ENCODE data around the gene LRRC15. TPM values are rescaled to one million over a fixed set of nuclear protein-coding genes. Genes with fewer than 3 reads are reported as not detected.

The LRRC15 gene
- 0.03 TPM for polyA plus RNA-seq
- long read RNA-seq, donor 1 = 0 reads
- long read RNA-seq, donor 2 = 0 reads
- long read RNA-seq, donor 3 = 0 reads
- long read RNA-seq, donor 4 = 0 reads
- long read RNA-seq, donor 5 = 0 reads
- long read RNA-seq, donor 6 = 0 reads
- long read RNA-seq, donor 7 = 0 reads
- long read RNA-seq, donor 8 = 0 reads
- long read RNA-seq, donor 9 = 0 reads
- long read RNA-seq, donor 10 = 0 reads
- long read RNA-seq, donor 11 = 0 reads

- no peaks in the 10 kb centered on the region for H3K36me3 ChIP-seq (ENCODE audit: control insufficient read depth, insufficient read depth, low read length)
- H3K9me3 ChIP-seq (ENCODE audit: control insufficient read depth, low read depth, low read length) = no peaks in the 10 kb centered on the region
- H3K4me3 ChIP-seq (ENCODE audit: low read length) = no peak within 1 kb of the TSS
- H3K4me1 ChIP-seq (ENCODE audit: control insufficient read depth, insufficient read depth, low read length) = peaks cover 3% of the 10 kb centered on the region
- WGBS (ENCODE audit: insufficient coverage, low lambda C conversion rate) = 10% methylated on average over 1 of the region's 21 CpGs
- H3K27me3 ChIP-seq (ENCODE audit: control insufficient read depth, insufficient read depth, low read length) = peaks cover 34% of the 10 kb centered on the region
- no peak for DNase-seq
- H3K27ac ChIP-seq (ENCODE audit: low read length) = no peak within 1 kb of the TSS
These were observed at the start of gene LRRC15 for GRCh38 chr3:194369522-194370279. Gene LRRC15, minus strand, starts transcription at chr3:194369743. Its CDS starts 8,700 bp downstream, at chr3:194361043.

- DNase-seq = no peak
- H3K36me3 ChIP-seq (ENCODE audit: control insufficient read depth, insufficient read depth, low read length) = peaks cover 15% of the 10 kb centered on the region
- H3K4me3 ChIP-seq (ENCODE audit: low read length) = no peak overlapping the region
- no peaks in the 10 kb centered on the region for H3K27me3 ChIP-seq (ENCODE audit: control insufficient read depth, insufficient read depth, low read length)
- H3K4me1 ChIP-seq (ENCODE audit: control insufficient read depth, insufficient read depth, low read length) = no peaks in the 10 kb centered on the region
- no peaks in the 10 kb centered on the region for H3K9me3 ChIP-seq (ENCODE audit: control insufficient read depth, low read depth, low read length)
- WGBS (ENCODE audit: insufficient coverage, low lambda C conversion rate) = no CpG with 5 or more reads among the region's 2 CpGs
- H3K27ac ChIP-seq (ENCODE audit: low read length) = no peak overlapping the region
These were observed 49.1 kb upstream of the LRRC15 start for GRCh38 chr3:194418671-194419070.

- Histone ChIP-seq H3K4me1 (ENCODE audit: control insufficient read depth, insufficient read depth, low read length) (no peaks in the 10 kb centered on the region), H3K36me3 (ENCODE audit: control insufficient read depth, insufficient read depth, low read length) (peaks cover 15% of the 10 kb centered on the region), H3K4me3 (ENCODE audit: low read length) (no peak overlapping the region), H3K27ac (ENCODE audit: low read length) (no peak overlapping the region), H3K27me3 (ENCODE audit: control insufficient read depth, insufficient read depth, low read length) (no peaks in the 10 kb centered on the region), H3K9me3 (ENCODE audit: control insufficient read depth, low read depth, low read length) (no peaks in the 10 kb centered on the region)
- 80% methylated on average over 1 of the region's 7 CpGs for WGBS (ENCODE audit: insufficient coverage, low lambda C conversion rate)
- peak in 1 of 2 donors; percentile 23 for DNase-seq
These were observed 37.9 kb upstream of the LRRC15 start for GRCh38 chr3:194407423-194407822.

- Histone ChIP-seq H3K9me3 (ENCODE audit: control insufficient read depth, low read depth, low read length) (no peaks in the 10 kb centered on the region), H3K4me1 (ENCODE audit: control insufficient read depth, insufficient read depth, low read length) (no peaks in the 10 kb centered on the region), H3K27me3 (ENCODE audit: control insufficient read depth, insufficient read depth, low read length) (no peaks in the 10 kb centered on the region), H3K27ac (ENCODE audit: low read length) (no peak overlapping the region), H3K4me3 (ENCODE audit: low read length) (no peak overlapping the region), H3K36me3 (ENCODE audit: control insufficient read depth, insufficient read depth, low read length) (peaks cover 9% of the 10 kb centered on the region)
- no peak for DNase-seq
- no CpG with 5 or more reads among the region's 2 CpGs for WGBS (ENCODE audit: insufficient coverage, low lambda C conversion rate)
These were observed 36.2 kb upstream of the LRRC15 start for GRCh38 chr3:194405766-194406165.

GRCh38 chr3:194404365-194405140, 35.0 kb upstream of the LRRC15 start:
- no peaks in the 10 kb centered on the region for H3K9me3 ChIP-seq (ENCODE audit: control insufficient read depth, low read depth, low read length)
- peaks cover 7% of the 10 kb centered on the region for H3K36me3 ChIP-seq (ENCODE audit: control insufficient read depth, insufficient read depth, low read length)
- peak in 1 of 2 donors; percentile 44 for DNase-seq
- H3K27me3 ChIP-seq (ENCODE audit: control insufficient read depth, insufficient read depth, low read length) = no peaks in the 10 kb centered on the region
- 51% methylated on average over 5 of the region's 10 CpGs for WGBS (ENCODE audit: insufficient coverage, low lambda C conversion rate)
- no peak overlapping the region for H3K27ac ChIP-seq (ENCODE audit: low read length)
- H3K4me1 ChIP-seq (ENCODE audit: control insufficient read depth, insufficient read depth, low read length) = no peaks in the 10 kb centered on the region
- no peak overlapping the region for H3K4me3 ChIP-seq (ENCODE audit: low read length)

DNA sequence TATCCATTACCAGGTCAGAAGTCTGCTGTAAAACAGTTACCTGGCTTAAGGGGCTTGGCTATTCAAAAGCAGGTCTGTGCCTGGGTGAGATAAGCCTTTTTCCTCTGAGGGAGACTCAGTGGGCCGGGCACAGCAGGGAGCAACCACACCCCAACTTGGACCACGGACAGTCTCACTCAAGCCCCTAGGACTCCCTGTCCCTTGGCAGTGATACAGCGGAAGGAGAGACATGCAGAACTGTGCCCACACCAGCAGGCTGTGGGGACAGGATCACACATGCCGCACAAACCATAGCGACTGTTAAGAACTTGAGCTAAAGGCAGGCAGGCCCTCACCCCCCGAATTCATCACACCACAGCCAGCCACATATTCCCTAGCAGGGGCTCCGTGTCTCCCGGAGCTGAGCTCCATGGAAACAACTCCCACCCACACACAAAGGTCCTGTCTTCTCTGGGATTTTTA, 32.4 kb upstream of the LRRC15 start:
- Histone ChIP-seq H3K9me3 (ENCODE audit: control insufficient read depth, low read depth, low read length) (peaks cover 10% of the 10 kb centered on the region), H3K36me3 (ENCODE audit: control insufficient read depth, insufficient read depth, low read length) (peaks cover 4% of the 10 kb centered on the region), H3K4me3 (ENCODE audit: low read length) (no peak overlapping the region), H3K27ac (ENCODE audit: low read length) (no peak overlapping the region), H3K27me3 (ENCODE audit: control insufficient read depth, insufficient read depth, low read length) (peaks cover 19% of the 10 kb centered on the region), H3K4me1 (ENCODE audit: control insufficient read depth, insufficient read depth, low read length) (peaks cover 5% of the 10 kb centered on the region)
- no CpG with 5 or more reads among the region's 8 CpGs for WGBS (ENCODE audit: insufficient coverage, low lambda C conversion rate)
- DNase-seq = no peak

DNA sequence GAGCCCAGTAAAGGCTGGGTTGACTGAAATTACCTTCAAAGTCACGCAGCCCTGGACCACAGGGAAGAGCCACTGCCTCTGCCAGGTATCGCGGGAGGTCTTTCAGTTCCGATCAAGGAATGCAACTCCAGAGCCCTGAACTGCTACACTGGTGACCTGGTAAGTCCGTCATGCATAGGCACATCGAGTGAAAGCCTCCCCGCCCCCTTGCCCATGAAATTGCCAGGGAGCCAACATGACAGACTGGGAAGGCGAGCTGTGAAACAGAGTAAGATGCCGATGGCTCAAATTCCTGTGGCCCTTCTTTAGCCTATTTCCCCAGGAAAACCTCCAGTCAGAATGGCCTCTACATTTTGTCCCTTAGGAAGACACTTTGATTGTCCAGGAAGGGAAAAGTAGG, 31.8 kb upstream of the LRRC15 start:
- H3K9me3 ChIP-seq (ENCODE audit: control insufficient read depth, low read depth, low read length) = peaks cover 11% of the 10 kb centered on the region
- DNase-seq = peak in 1 of 2 donors; percentile 37
- no peak overlapping the region for H3K27ac ChIP-seq (ENCODE audit: low read length)
- peaks cover 9% of the 10 kb centered on the region for H3K4me1 ChIP-seq (ENCODE audit: control insufficient read depth, insufficient read depth, low read length)
- no peak overlapping the region for H3K4me3 ChIP-seq (ENCODE audit: low read length)
- WGBS (ENCODE audit: insufficient coverage, low lambda C conversion rate) = no CpG with 5 or more reads among the region's 9 CpGs
- H3K36me3 ChIP-seq (ENCODE audit: control insufficient read depth, insufficient read depth, low read length) = peaks cover 4% of the 10 kb centered on the region
- H3K27me3 ChIP-seq (ENCODE audit: control insufficient read depth, insufficient read depth, low read length) = peaks cover 21% of the 10 kb centered on the region

- DNase-seq = no peak
- Histone ChIP-seq H3K36me3 (ENCODE audit: control insufficient read depth, insufficient read depth, low read length) (no peaks in the 10 kb centered on the region), H3K27ac (ENCODE audit: low read length) (no peak overlapping the region), H3K4me3 (ENCODE audit: low read length) (no peak overlapping the region), H3K27me3 (ENCODE audit: control insufficient read depth, insufficient read depth, low read length) (peaks cover 21% of the 10 kb centered on the region), H3K4me1 (ENCODE audit: control insufficient read depth, insufficient read depth, low read length) (peaks cover 19% of the 10 kb centered on the region), H3K9me3 (ENCODE audit: control insufficient read depth, low read depth, low read length) (peaks cover 11% of the 10 kb centered on the region)
- WGBS (ENCODE audit: insufficient coverage, low lambda C conversion rate) = 75% methylated on average over 2 of the region's 15 CpGs
These were observed 30.4 kb upstream of the LRRC15 start for GRCh38 chr3:194399874-194400411.

GRCh38 chr3:194399166-194399565, 29.6 kb upstream of the LRRC15 start, which contains the start of gene GP5:
Gene GP5, minus strand, starts transcription at chr3:194399266. Its CDS starts 984 bp downstream, at chr3:194398282.
- no peak within 1 kb of the TSS for H3K27ac ChIP-seq (ENCODE audit: low read length)
- no CpG with 5 or more reads among the region's 2 CpGs for WGBS (ENCODE audit: insufficient coverage, low lambda C conversion rate)
- H3K36me3 ChIP-seq (ENCODE audit: control insufficient read depth, insufficient read depth, low read length) = no peaks in the 10 kb centered on the region
- peaks cover 24% of the 10 kb centered on the region for H3K4me1 ChIP-seq (ENCODE audit: control insufficient read depth, insufficient read depth, low read length)
- H3K9me3 ChIP-seq (ENCODE audit: control insufficient read depth, low read depth, low read length) = peaks cover 11% of the 10 kb centered on the region
- H3K27me3 ChIP-seq (ENCODE audit: control insufficient read depth, insufficient read depth, low read length) = peaks cover 21% of the 10 kb centered on the region
- DNase-seq = no peak
- peak within 1 kb of the TSS; percentile 17 for H3K4me3 ChIP-seq (ENCODE audit: low read length)

GRCh38 chr3:194397757-194398312, 28.3 kb upstream of the LRRC15 start:
- Histone ChIP-seq H3K27ac (ENCODE audit: low read length) (no peak overlapping the region), H3K36me3 (ENCODE audit: control insufficient read depth, insufficient read depth, low read length) (no peaks in the 10 kb centered on the region), H3K9me3 (ENCODE audit: control insufficient read depth, low read depth, low read length) (peaks cover 11% of the 10 kb centered on the region), H3K4me1 (ENCODE audit: control insufficient read depth, insufficient read depth, low read length) (peaks cover 24% of the 10 kb centered on the region), H3K27me3 (ENCODE audit: control insufficient read depth, insufficient read depth, low read length) (peaks cover 21% of the 10 kb centered on the region), H3K4me3 (ENCODE audit: low read length) (peak overlapping the region; percentile 17)
- WGBS (ENCODE audit: insufficient coverage, low lambda C conversion rate) = no CpG with 5 or more reads among the region's 38 CpGs
- peak in 1 of 2 donors; percentile 18 for DNase-seq

All from large intestine (tissue), 12 donors.